Ovary (tissue), 9 donors: ENCODE data around the gene TNS1. TPM values are rescaled to one million over a fixed set of nuclear protein-coding genes. Genes with fewer than 3 reads are reported as not detected.

Source experiments
- DNase-seq, 5 donors: peaks; one replicate each; pipeline ENCODE4 v3.0.0-alpha.2; 2019 to 2020
- H3K27ac ChIP-seq, 2 donors: fragments of 200-600 bp; one replicate each; pipeline versions ENCODE4 v1.5.1 to v1.8.0; 2019 to 2022
- H3K27me3 ChIP-seq: fragments of 200-600 bp; one replicate; pipeline ENCODE4 v1.8.0; 2022
- H3K36me3 ChIP-seq: fragments of 200-600 bp; sonication (generic); one replicate; pipeline ENCODE4 v1.5.1; 2019
- H3K4me1 ChIP-seq: one replicate; pipeline ENCODE4 v1.8.1; 2013; ENCODE audit warnings: mild to moderate bottlenecking, moderate library complexity; ENCODE audit not compliant: insufficient read depth
- H3K4me3 ChIP-seq: fragments of 200-600 bp; sonication (generic); one replicate; pipeline ENCODE4 v1.5.1; 2017
- H3K9me3 ChIP-seq, 2 donors: fragments of 200-600 bp in 1 of 2; sonication (generic) in 1 of 2; one replicate each; pipeline versions ENCODE4 v1.5.1 to v1.8.1; 2013 to 2019; ENCODE audit warnings: mild to moderate bottlenecking in 1 of 2, moderate library complexity in 1 of 2
- CTCF ChIP-seq, 3 donors: fragments of 450-650 bp in 2 of 3; fragments of 200-600 bp in 1 of 3; IDR thresholded peaks; one replicate each; pipeline versions ENCODE4 v1.5.1 to v1.8.0; 2016 to 2022; ENCODE audit warnings: antibody characterized with exemption in 3 of 3, mild to moderate bottlenecking in 1 of 3
- EP300 ChIP-seq: sonication (generic); formaldehyde crosslinking; IDR thresholded peaks from one replicate; pipeline ENCODE4 v1.6.1; 2017; ENCODE audit warnings: antibody characterized with exemption
- POLR2A ChIP-seq: fragments of 450-650 bp; IDR thresholded peaks from one replicate; pipeline ENCODE4 v1.6.1; 2017; ENCODE audit warnings: antibody characterized with exemption, mild to moderate bottlenecking, moderate library complexity
- WGBS, 3 donors: extraction: QIAGEN DNeasy Blood & Tissue Kit in 1 of 3; methylation state at CpG; one replicate each; pipeline versions ENCODE4 v1.1.5 to v1.1.7; 2013 to 2017; 5-methylcytosine and 5-hydroxymethylcytosine counted together
- intact Hi-C, 4 donors: fragments of 100-400 bp; cut with DNase I; formaldehyde crosslinking; loops; one replicate each; pipeline versions ENCODE4 v1.11.0 to v1.15.1; 2022 to 2023
- polyA plus RNA-seq, 2 donors: library from polyadenylated mRNA; stranded (reverse); fragments of 200-250 nt in 1 of 2; fragments of 350-450 nt in 1 of 2; fragmentation: Illumina TruSeq in 1 of 2; extraction: RNeasy Lipid Tissue Mini Kit (QIAGEN cat#74804) in 1 of 2; gene quantifications; one replicate each; pipeline ENCODE4 v1.2.3, GENCODE V29; 2013 to 2014
- total RNA-seq, 7 donors: library from RNA; depleted of rRNA in 2 of 7; stranded (reverse); fragments of >200 nt in 2 of 7; fragmentation: NEBNext Ultra II Directional in 3 of 7; extraction: Animal tissue kit (Norgen Biotek cat#: 25700) in 3 of 7; gene quantifications; one replicate each; pipeline versions ENCODE4 v1.1.0 to v1.2.4, GENCODE V29; 2016 to 2023
- donor health status: DM: no; HTN: no; CAD: no; lungs with moderate emphysema.
- donor health status: DM: no; HTN: no; CAD: no.
- donor health status: Bipolar disorder and iron deficiency.
- donor health status: DM: yes; HTN: yes; CAD: no.
- donor health status: DM: no; HTN: no; CAD: no.
- donor health status: DM: yes; HTN: yes; CAD: no.

The TNS1 gene
- total and polyA plus RNA-seq, 9 donors = 140 to 568 (median 356) TPM

- H3K9me3 ChIP-seq = no peaks in the 10 kb centered on the region
- no peak for TF ChIP-seq EP300
- DNase-seq = no peak
- H3K4me1 ChIP-seq = peaks cover 13% of the 10 kb centered on the region
- no peaks in the 10 kb centered on the region for H3K36me3 ChIP-seq
- H3K4me3 ChIP-seq = no peak overlapping the region
- intact Hi-C loops = no loop called here
- WGBS, 3 donors = 89 to 96% (median 92%) methylated on average over 8 to 12 of the region's 12 CpGs
- no peak overlapping the region for H3K27ac ChIP-seq
- H3K27me3 ChIP-seq = no peaks in the 10 kb centered on the region
Measured at GRCh38 chr2:217821536-217822147, 181.2 kb downstream of the TNS1 start.

GRCh38 chr2:217820904-217821303 is 181.9 kb downstream of the TNS1 start:
- H3K4me3 ChIP-seq = no peak overlapping the region
- DNase-seq = no peak
- intact Hi-C loops = no loop called here
- TF ChIP-seq EP300 = no peak
- no peak for TF ChIP-seq CTCF (IDR thresholded peaks at IDR 0.05)
- TF ChIP-seq POLR2A = no peak
- no peaks in the 10 kb centered on the region for H3K9me3 ChIP-seq
- H3K27me3 ChIP-seq = no peaks in the 10 kb centered on the region
- peaks cover 18% of the 10 kb centered on the region for H3K4me1 ChIP-seq
- H3K36me3 ChIP-seq = no peaks in the 10 kb centered on the region
- 83 to 96% (median 93%) methylated on average over 4 of the region's 4 CpGs for WGBS, 3 donors
- H3K27ac ChIP-seq = no peak overlapping the region

- Histone ChIP-seq H3K4me3 (no peak overlapping the region), H3K27ac (no peak overlapping the region), H3K36me3 (no peaks in the 10 kb centered on the region), H3K9me3 (no peaks in the 10 kb centered on the region), H3K27me3 (no peaks in the 10 kb centered on the region), H3K4me1 (peaks cover 18% of the 10 kb centered on the region)
- intact Hi-C loops = no loop called here
- no peak for TF ChIP-seq CTCF (IDR thresholded peaks at IDR 0.05)
- TF ChIP-seq EP300 = no peak
- TF ChIP-seq POLR2A = no peak
- no peak for DNase-seq
- 77 to 80% (median 79%) methylated on average over 7 of the region's 7 CpGs for WGBS, 3 donors
Measured at GRCh38 chr2:217820091-217820819, 182.5 kb downstream of the TNS1 start.

- no peaks in the 10 kb centered on the region for H3K36me3 ChIP-seq
- peaks cover 18% of the 10 kb centered on the region for H3K4me1 ChIP-seq
- no peaks in the 10 kb centered on the region for H3K27me3 ChIP-seq
- TF ChIP-seq POLR2A = no peak
- no peak for TF ChIP-seq CTCF (IDR thresholded peaks at IDR 0.05)
- TF ChIP-seq EP300 = no peak
- H3K9me3 ChIP-seq = no peaks in the 10 kb centered on the region
- no peak overlapping the region for H3K4me3 ChIP-seq
- DNase-seq = no peak
- WGBS, 3 donors = 85 to 92% (median 90%) methylated on average over 19 of the region's 19 CpGs
- intact Hi-C loops = loop anchor here in 1 of 4 donors (5.0 kb wide), 1 partner anchor 526 kb away; no protein-coding TSS in a partner anchor
- no peak overlapping the region for H3K27ac ChIP-seq
Measured at GRCh38 chr2:217818293-217818850, 184.4 kb downstream of the TNS1 start.
